KG1 (cell line): Measurements from ENCODE around the gene MEIKIN.

ENCODE experiments used
- DNase-seq: peaks from one replicate; lab custom pipeline; 2025; lab: John Stamatoyannopoulos, UW

Gene MEIKIN

GRCh38 chr5:131973089-131973712 lies 27.7 kb upstream of the MEIKIN start:
- DNase-seq: no peak

DNA sequence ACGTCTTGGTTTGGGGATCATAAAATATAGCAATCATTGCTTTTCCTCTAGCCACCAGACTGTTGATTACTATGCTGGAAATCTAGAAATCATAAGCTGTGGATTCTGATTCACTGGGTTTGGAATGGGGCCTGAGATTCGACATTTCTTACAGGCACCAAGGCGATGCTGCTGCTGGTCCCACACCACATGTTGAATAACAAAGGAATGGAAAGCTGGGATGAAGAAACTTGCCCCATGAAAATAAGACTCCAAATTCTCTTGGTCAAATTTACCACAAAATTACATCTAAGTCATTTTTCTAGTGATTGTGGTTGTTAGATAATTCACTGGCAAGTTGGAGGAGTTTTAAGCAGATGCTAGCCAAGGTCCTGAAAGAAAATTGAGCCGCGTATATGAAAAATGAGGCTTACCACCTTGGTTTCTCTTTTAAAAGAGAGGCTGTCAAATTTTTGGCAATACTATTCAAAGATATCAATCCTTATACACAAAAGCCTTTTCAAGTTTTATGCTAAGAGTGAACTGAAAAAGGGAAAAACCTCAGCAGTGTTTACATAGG lies 23.0 kb upstream of the MEIKIN start:
- no peak for DNase-seq

- DNase-seq: no peak
Measured at GRCh38 chr5:131966551-131966950, 21.1 kb upstream of the MEIKIN start.

GRCh38 chr5:131965826-131966415 lies 20.5 kb upstream of the MEIKIN start:
- DNase-seq: no peak

DNA sequence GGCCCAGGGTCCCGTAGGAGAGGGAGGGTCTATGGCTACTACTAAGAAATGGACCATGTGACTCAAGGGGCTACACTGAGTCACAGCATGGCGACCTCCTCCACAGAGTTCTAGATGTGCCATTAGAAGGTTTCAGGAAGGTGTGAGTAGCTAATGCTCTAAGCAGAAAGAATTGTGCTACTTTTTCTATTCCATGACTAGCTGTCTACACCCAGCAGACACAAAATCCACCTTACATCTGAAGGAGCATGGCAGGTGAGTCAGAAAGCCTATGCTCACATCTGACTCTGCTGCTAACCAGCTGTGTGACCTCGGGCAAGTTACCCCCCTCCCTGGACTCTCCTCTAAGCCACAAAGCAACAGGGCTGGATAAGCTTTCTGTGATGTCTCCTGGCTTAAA lies 14.4 kb upstream of the MEIKIN start:
- DNase-seq: no peak

DNA sequence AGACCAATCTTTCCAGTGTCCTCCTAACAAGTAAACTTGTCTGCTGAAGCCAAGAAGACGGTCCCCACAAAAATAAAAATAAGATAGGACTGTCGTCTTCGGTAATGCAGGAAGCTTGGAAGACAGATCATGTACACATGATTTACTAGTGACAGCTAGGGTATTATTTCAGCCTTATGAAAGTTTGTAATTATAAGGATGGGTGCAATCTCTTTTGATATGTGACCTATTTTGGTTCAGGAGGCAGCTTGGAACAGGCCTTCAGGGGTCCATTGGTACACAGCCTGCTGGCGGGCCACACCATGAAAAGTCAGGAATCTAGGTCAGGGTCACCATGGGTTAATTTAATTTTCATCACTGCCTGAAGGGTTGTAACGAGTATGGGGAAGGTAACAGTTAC lies 13.7 kb upstream of the MEIKIN start:
- no peak for DNase-seq

DNA sequence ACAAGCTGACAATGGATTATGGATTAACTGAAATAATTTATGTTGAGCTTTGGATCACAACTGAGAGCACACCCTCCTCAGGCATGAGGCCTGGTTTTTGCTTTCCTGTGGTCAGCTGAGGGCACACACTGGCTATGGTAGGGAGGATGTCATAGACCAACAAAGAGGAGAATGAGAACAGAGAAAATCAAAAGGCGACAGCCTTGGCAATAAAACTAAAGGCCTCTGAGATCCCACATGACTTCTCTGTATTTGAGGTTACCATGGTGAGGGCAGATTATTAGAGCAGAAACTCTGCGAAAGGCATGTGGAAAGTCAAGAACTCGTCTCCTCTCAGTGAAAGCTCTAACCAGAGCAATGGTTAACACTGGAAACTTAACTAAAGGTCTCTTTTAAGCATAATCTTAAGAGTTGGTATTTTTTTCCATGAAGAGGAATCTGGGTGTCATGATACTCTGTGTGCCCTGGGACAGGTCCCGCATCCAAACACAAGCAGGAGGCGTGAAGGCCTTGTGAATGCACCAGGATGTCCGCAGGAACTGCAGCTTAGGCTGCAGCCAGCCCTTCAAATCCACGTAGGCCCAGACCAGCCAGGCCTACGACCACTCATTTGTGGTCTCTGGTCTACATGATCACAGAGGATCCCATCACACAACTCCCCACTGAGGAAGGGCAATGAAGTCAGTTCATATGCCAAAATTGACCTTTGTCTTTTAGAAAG lies 12.4 kb upstream of the MEIKIN start:
- DNase-seq: no peak

GRCh38 chr5:131953969-131954368 lies 8.5 kb upstream of the MEIKIN start:
- DNase-seq: no peak

DNA sequence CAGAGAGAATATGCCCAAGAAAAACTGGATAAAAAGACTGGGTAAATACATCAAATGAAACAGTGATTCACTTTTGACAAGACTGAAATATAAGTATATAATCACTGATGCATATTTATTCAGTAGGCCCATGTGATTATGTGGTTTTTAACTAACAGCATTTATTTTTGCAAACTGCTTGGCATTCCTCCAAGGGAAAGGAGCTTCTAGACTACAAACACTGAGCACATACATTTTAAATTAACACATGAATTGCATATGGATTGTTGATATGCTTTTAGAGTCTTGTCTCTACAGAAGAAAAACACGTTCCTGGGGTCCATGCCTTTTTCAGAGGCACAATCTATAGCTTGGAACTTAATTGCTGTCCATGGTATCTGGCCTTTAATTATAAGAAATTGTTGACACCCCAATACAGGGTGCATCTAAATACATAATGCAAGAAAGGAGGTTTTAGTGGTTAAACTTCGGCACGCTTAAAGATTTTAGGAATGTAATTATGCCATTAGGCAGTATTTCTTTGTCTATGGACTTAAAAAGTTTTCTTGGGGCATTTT lies 6.9 kb upstream of the MEIKIN start:
- no peak for DNase-seq

GRCh38 chr5:131950706-131951105 lies 5.2 kb upstream of the MEIKIN start:
- DNase-seq: no peak

DNA sequence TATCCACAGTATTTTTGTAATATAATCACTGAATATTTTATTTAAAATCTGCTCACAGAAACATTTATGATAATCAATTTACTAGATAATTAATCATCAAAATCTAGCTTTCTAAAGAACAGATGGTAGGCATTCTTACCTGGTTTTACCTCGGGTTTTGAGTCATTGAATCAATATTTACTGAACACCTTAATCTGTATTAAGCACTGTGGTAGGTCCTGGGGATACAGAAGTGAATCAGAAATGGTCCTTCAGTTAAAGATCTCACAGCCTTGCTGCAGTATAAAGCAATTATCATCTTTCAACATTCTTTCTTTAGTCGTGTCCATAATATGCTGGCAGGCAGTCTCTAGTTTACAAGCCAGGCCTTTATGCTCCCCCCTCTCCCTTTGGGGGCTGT lies 2.0 kb upstream of the MEIKIN start:
- no peak for DNase-seq

GRCh38 chr5:131944702-131945550 lies 537 bp downstream of the MEIKIN start:
- no peak for DNase-seq

- no peak for DNase-seq
Measured at GRCh38 chr5:131943916-131944315, 1.5 kb downstream of the MEIKIN start.

DNA sequence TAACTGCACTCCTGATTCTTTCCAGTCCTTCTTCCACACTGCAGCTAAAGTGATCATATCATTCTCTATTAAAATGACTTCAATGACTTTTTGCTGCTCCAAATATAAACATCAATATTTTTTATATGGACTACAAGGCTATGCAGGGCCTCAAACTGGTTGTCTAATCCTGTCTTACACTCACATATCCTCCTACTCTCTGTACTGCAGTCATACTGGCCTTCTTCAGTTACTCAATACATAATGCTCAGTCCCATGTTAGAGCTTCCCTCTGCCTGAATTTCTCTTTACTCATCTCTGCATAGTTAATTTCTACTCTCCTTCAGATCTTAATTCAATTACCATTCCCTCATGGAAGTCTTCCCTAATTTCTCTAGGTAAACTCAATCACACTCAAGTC lies 3.4 kb downstream of the MEIKIN start:
- no peak for DNase-seq

GRCh38 chr5:131939690-131940345 lies 5.6 kb downstream of the MEIKIN start:
- DNase-seq: no peak

GRCh38 chr5:131932235-131932634 lies 13.2 kb downstream of the MEIKIN start:
- DNase-seq: no peak

DNA sequence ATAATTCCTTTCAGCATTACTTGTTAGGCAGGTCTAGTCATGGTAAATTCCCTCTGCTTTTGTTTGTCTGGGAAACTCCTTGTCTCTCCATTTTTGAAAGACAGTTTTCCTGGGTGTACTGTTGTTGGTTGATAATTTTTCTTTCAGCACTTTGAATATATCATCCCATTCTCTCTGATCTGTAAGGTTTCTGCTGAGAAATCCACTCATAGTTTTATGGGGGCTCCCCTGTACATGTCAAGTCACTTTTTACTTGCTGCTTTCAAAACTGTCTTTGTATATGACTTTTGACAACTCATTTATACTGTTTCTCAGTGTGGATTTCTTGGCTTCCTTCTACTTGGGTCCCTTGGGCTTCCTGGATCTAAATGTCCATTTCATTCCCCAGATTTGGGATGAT lies 16.5 kb downstream of the MEIKIN start:
- no peak for DNase-seq

GRCh38 chr5:131926168-131926567 lies 19.3 kb downstream of the MEIKIN start:
- DNase-seq: no peak

DNA sequence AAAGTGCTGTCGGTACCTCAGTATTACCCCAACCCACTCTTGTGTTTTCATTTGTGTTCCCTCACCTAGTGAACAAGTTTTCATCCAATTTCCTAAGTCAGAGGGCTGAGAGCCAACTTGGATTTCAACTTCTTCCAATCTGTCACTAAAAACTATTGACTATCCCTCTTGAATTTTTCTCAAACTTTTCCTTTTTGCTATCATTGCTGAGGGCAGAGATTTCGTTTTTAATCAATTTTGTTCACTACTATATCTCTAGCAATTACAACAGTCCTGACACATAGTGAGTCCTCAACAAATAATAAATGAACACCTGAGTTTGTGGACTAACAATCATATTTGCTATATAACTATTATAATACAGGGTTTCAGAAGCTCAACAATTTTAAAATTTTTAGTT lies 29.0 kb downstream of the MEIKIN start:
- no peak for DNase-seq

DNA sequence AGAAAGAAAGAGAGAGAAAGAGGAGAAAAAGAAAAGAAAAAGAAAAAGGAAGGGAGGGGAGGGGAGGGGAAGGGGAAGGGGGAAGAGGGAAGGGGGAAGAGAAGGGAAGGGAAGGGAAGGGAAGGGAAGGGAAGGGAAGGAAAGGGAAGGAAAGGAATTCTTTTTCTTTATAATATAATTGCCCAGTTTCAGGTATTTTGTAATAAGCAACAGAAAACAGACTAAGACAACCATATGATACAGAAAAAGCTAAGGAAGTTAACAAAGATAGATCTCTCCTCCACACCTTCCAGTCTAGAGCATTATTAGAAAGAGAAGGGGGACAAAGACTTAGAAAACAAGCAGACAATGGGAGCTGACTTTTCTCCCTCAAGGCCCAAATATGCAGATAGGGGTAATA lies 31.0 kb downstream of the MEIKIN start:
- DNase-seq: no peak

GRCh38 chr5:131913603-131914002 lies 31.9 kb downstream of the MEIKIN start:
- DNase-seq: no peak

DNA sequence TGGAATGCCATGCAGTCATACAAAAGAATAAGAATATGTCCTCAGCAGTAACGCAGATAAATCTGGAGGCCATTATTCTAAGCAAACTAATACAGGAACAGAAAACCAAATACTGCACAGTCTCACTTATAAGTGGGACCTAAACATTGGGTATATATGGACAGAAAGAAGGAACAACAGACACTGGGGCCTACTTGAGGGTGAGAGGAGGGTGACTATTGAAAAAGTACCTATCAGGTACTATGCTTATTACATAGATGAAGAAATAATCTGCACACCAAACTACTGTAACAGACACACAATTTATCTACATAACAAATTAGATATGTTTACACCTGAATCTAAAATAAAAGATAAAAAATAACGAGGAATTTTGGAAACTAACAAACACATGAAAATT lies 38.8 kb downstream of the MEIKIN start:
- no peak for DNase-seq
